Bone marrow (tissue), 2 donors: ENCODE measurements around the gene ZNF75A.
"Not testable (repeated sequence)": the region's sequence is repeated elsewhere in the genome, so short reads cannot be mapped to it uniquely, and the experiment has no call there.

Experiments
- DNase-seq, 2 donors: peaks; one replicate each; lab custom pipeline; 2025; lab: John Stamatoyannopoulos, UW

ZNF75A gene

GRCh38 chr16:3305109-3306068 lies at the start of gene ZNF75A, which contains the start of gene TIGD7:
ZNF75A (plus strand) TSS chr16:3305497; CDS start chr16:3308429, 2,932 bp downstream.
TIGD7 (minus strand) TSS chr16:3305430; CDS start chr16:3300614, 4,816 bp downstream.
- DNase-seq: peak; percentile 71 to 87

DNA sequence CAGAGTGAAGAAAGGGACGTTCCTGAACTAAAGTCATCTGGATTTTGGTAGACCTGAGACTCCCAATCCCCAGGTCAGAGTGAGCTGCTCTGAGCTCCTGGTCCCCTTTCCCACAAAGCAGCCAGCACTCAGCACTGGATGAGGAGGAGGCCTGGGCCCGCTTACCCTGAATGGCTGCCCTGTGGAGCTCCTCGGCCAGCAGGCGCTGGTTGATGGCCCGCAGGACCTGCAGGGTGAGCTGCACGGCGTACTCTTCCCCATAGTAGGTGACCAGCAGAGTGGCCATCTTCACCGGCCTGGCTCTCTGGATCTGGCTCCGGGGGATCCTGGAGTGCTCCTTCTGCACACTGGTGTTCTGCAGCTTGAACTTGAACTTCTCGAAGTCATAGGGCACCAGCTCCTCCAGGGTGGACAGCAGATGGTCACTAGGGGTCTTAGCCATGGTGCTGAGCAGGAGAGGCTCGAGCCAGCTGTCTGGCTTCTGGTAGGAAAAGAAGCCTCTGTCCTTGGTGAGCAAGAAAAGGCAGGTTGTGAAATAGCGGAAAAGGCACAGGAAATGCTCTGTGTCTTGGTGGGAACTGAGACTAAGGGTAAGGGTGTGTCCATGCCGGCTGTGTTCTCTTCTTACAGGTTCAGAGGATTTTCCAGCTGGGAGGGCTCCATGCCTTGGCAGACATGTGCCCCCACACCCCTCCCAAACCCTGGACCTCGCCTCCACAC lies 49.0 kb upstream of the ZNF75A start, which contains the start of gene MEFV:
MEFV (minus strand) TSS at position 488 of the 720 bp plus-strand sequence; CDS start at position 442, 46 bp downstream.
- peak in 1 of 2 donors; percentile 44 for DNase-seq

- peak in 1 of 2 donors; percentile 44 for DNase-seq
Measured at GRCh38 chr16:3256866-3257465, 48.3 kb upstream of the ZNF75A start.

DNA sequence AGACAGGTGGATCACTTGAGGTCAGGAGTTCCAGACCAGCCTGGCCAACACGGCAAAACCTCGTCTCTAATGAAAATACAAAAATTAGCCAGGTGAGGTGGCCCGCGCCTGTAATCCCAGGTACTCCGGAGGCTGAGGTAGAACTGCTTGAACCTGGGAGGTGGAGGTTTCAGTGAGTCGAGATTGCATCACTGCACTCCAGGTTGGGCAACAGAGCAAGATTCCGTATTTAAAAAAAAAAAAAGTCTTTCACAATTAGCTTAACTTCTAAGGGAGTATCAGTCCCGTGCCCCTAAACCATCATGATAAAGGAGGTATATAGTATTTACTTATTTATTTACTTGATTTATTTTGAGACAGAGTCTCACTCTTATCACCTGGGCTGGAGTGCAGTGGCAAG lies 45.5 kb upstream of the ZNF75A start:
- no peak for DNase-seq

GRCh38 chr16:3262517-3262916 lies 42.8 kb upstream of the ZNF75A start:
- DNase-seq: no peak

GRCh38 chr16:3264137-3265036 lies 40.9 kb upstream of the ZNF75A start:
- DNase-seq: peak; percentile 94 to 99

- DNase-seq: no peak
Measured at GRCh38 chr16:3266873-3267537, 38.3 kb upstream of the ZNF75A start.

DNA sequence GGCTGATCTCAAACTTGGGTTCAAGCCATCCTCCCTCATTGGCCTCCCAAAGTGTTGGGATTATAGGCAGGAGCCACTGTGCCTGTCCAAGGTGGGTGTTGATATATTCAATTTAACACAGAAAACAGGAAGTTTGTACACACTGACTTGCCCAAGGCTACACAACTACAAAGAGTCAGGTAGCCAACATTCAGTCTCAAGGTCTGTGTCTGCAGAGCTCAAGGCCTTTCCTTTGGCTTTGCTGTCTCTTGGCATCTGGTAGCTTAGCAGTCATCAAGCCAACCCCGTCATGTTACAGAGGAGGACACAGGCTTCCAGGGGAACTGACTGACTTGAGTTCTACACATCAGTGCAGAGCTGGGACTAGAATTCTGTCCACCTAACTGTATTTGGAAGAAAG lies 37.0 kb upstream of the ZNF75A start:
- DNase-seq: no peak

- not testable (repeated sequence) for DNase-seq
Measured at GRCh38 chr16:3270718-3271117, 34.6 kb upstream of the ZNF75A start.

DNA sequence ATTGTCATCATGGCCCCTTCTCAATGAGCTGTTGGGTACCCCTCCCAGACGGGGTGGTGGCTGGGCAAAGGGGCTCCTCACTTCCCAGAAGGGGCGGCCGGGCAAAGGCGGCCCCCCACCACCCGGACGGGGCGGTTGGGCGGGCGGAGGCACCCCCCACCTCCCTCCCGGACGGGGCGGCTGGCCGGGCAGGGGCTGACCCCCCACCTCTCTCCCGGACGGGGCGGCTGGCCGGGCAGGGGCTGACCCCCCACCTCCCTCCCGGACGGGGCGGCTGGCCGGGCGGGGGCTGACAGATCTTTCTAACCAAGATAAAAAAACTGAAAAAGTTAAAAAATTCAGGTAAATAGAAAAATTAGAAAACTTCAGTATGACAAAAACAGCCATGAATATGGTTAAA lies 34.0 kb upstream of the ZNF75A start:
- not testable (repeated sequence) for DNase-seq

DNA sequence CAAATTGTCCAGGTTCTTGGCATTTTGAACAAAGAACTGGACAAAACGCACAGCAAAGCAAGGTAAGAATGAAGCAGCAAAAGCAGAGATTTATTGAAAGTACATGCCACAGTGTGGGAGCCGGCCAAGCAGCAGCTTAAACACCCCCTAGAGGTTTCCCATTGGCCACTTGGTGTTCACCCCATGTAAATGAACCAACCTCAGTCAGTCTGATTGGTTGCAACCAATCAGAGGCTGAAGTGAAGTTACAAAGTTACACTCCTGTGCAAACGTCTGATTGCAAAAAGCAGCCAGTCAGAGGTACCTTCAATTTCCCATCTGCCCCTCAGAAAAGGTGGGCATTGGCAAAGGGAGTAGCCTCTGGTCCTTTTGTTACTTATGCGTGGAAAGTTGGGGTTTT lies 30.8 kb upstream of the ZNF75A start:
- DNase-seq: no peak

DNA sequence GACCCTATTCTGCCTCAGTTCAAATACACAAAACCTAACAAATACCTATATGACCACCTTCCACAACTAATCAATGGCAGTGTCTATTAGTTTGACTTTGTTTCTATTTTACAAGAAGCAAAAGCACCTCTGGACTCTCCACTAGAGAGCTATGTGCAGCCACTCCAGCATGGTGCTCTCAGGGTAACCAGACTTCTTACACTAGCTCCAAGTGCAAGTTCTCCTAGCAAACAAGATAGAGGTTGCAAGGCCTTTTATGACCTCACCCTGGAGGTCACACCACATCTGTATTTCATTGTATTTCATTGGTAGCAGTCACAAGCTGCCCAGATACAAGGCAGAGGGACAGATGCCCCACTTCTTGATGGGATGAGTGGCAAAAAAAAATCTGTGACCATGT lies 30.4 kb upstream of the ZNF75A start:
- no peak for DNase-seq

DNA sequence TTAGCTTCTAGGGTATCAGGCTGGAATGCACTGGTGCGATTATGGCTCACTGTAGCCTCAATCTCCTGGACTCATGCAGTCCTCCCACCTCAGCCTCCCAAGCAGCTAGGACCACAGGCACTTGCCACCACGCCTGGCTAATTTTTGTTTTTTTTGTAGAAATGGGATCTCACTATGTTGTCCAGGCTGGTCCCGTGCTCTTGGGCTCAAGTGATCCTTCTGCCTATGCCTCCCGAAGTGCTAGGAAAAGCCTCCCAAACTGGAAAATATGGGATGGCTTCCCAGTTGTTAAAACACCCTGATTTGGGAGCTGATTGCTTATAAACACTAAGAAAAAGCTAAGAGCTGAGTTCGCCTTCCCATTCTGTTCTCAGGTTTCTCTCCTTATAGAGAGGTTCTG lies 28.6 kb upstream of the ZNF75A start:
- DNase-seq: no peak

DNA sequence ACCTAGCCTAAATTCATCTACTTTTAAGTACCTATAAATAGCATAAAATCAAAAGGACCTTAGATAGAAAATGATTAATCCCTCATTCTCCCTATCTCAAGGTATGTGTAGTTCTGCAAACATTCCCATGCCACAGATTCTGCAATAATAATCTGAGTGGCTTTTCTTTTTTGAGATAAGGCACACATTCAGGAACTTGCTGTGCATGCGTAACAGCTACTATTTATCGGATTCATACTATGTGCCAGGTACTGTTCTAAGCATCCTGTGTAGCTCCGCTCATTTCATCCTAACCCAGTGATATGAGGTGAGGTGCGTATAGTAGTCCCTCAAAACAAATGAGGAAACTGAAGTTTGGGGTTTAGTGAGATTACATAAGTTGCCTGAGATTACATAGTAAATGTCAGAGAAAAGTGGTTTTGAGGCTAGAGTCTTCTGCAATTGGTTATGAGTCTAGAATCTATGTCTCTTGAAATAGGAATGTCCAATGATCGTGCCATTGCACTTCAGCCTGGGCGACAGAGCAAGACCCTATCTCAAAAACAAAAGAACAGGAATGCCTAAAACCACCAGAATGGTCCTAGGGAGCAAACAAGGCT lies 24.0 kb upstream of the ZNF75A start:
- no peak for DNase-seq

DNA sequence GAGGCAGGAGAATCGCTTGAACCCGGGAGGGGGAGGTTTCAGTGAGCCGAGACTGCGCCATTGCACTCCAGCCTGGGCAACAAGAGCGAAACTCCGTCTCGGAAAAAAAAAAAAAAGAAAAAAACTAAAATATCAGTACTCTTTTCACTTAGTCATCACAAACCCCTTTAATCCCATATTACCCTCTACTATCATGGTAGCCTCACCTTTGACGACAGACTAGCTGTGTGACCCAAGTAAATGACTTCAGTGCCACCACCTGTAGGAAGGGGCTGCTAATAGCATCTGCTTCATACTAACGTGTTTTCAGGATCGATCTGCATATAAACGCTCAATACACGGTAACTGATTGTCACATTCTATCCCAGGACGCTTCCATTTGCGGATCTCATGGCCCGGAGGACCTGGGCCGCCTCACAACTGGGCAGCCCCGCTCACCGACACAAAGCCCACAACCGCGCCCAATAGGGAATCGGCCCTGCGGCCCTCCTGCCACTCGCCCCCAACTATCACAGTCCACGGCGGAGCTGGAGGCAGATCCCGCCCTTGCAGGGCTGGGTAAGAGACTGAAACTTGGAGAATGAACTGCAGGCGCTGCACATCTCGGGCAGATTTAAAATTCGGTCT lies 23.1 kb upstream of the ZNF75A start:
- peak in 1 of 2 donors; percentile 79 for DNase-seq

DNA sequence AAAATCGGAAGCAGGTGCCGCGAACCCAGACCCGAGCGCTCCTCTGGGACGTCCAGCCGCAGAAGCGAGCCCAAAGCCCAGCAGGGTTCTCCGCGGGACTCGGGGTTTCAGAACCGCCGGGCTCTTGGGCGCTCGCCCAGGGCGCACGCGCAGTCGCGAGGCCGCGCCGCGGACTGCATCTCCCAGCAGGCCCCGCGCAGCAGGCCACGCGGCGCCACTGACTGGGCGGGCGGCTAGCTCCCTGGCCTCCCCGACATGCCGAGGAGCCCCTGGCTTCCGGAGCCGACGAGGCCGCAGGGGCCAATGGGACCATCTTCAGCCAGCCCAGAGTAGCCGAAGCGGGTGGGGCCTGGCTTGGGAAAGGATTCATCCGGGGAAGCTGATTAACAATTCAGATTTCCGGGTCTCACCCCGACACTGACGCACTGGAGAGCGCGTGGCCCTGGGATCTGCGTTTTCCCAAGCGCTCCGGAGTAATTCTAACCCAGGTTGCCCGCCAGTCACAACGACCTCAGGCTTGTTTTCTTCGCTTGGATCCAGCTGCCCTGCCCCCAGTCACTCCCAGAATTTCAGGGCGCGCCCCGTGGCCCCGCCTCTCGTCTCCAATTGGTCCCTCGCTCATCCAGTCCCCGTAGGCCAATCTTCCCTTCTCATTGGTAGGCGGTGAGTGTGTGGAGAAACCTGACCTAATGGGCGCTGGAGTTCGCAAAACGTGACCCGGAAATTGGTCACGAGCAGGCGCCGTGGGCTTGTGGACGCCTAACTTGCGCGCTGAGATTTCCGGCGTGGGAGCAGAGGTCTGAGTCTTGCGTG lies 22.4 kb upstream of the ZNF75A start, which contains the start of gene ZNF263:
ZNF263 (plus strand) TSS at position 762 of the 813 bp plus-strand sequence. CDS start 328 bp downstream, outside the sequence.
- DNase-seq: peak; percentile 91 to 99

GRCh38 chr16:3283543-3284447 lies 21.5 kb upstream of the ZNF75A start:
- no peak for DNase-seq

- no peak for DNase-seq
Measured at GRCh38 chr16:3285131-3285530, 20.2 kb upstream of the ZNF75A start.
